Astrocyte (in vitro differentiated cells and primary cell): ENCODE measurements around the gene COMMD10. TPM values are rescaled to one million over a fixed set of nuclear protein-coding genes. Genes with fewer than 3 reads are reported as not detected.

Experiments
- DNase-seq: peaks from one replicate; pipeline ENCODE4 v3.0.0-alpha.2; 2010; ENCODE audit warnings: low read depth
- FAIRE-seq: peaks from 2 replicates; lab custom pipeline; 2011; peaks lifted over from hg19 to GRCh38; lab: Jason Lieb, UNC
- H2AFZ ChIP-seq: 2 replicates; pipeline ENCODE4 v1.6.0; 2012; ENCODE audit warnings: low read depth, low read length, inconsistent platforms
- H3K27ac ChIP-seq: 2 replicates; pipeline ENCODE4 v1.5.1; 2011; ENCODE audit warnings: low read depth, low read length, inconsistent platforms
- H3K27me3 ChIP-seq: 2 replicates; pipeline ENCODE4 v1.6.0; 2011; ENCODE audit warnings: low read length, inconsistent platforms; ENCODE audit not compliant: insufficient read depth
- H3K36me3 ChIP-seq: 2 replicates; pipeline ENCODE4 v1.5.1; 2011; ENCODE audit warnings: low read length, inconsistent platforms; ENCODE audit not compliant: insufficient read depth
- H3K4me1 ChIP-seq: 2 replicates; pipeline ENCODE4 v1.5.1; 2011; ENCODE audit warnings: low read length, inconsistent platforms; ENCODE audit not compliant: insufficient read depth
- H3K4me2 ChIP-seq: 2 replicates; pipeline ENCODE4 v1.6.0; 2012; ENCODE audit warnings: low read length, inconsistent platforms
- H3K4me3 ChIP-seq: 2 replicates; pipeline ENCODE4 v1.5.1; 2011; ENCODE audit warnings: low read depth, mild to moderate bottlenecking, low read length, inconsistent platforms; ENCODE audit not compliant: insufficient read depth
- H3K79me2 ChIP-seq: 2 replicates; pipeline ENCODE4 v1.6.0; 2012; ENCODE audit warnings: mild to moderate bottlenecking, low read length, inconsistent platforms; ENCODE audit not compliant: insufficient read depth
- H3K9ac ChIP-seq: 2 replicates; pipeline ENCODE4 v1.6.0; 2012; ENCODE audit warnings: mild to moderate bottlenecking, low read length, inconsistent platforms
- H3K9me3 ChIP-seq: 2 replicates; pipeline ENCODE4 v1.5.1; 2012; ENCODE audit warnings: low read depth, mild to moderate bottlenecking, low read length, inconsistent platforms; ENCODE audit not compliant: insufficient read depth
- H4K20me1 ChIP-seq: 2 replicates; pipeline ENCODE4 v1.6.0; 2012; ENCODE audit warnings: low read length, inconsistent platforms; ENCODE audit not compliant: insufficient read depth
- H3K27ac Mint-ChIP-seq: one replicate; pipeline ENCODE4 v1.8.0; 2021; ENCODE audit warnings: mild to moderate bottlenecking, mixed read lengths; ENCODE audit not compliant: unreplicated experiment
- H3K27me3 Mint-ChIP-seq: one replicate; pipeline ENCODE4 v1.8.0; 2021; ENCODE audit warnings: low read depth, mixed read lengths; ENCODE audit not compliant: unreplicated experiment
- H3K36me3 Mint-ChIP-seq: one replicate; pipeline ENCODE4 v1.8.0; 2021; ENCODE audit warnings: low read depth, mixed read lengths; ENCODE audit not compliant: unreplicated experiment
- H3K4me1 Mint-ChIP-seq: one replicate; pipeline ENCODE4 v1.8.0; 2021; ENCODE audit warnings: low read depth, mixed read lengths; ENCODE audit not compliant: unreplicated experiment
- H3K4me3 Mint-ChIP-seq: one replicate; pipeline ENCODE4 v1.8.0; 2021; ENCODE audit warnings: mild to moderate bottlenecking, moderate library complexity, mixed read lengths; ENCODE audit not compliant: unreplicated experiment
- H3K9me3 Mint-ChIP-seq: one replicate; pipeline ENCODE4 v1.8.0; 2021; ENCODE audit warnings: mild to moderate bottlenecking, mixed read lengths; ENCODE audit not compliant: unreplicated experiment
- EZH2 ChIP-seq: IDR thresholded peaks from 2 replicates; pipeline ENCODE4 v1.6.1; 2012; ENCODE audit warnings: mild to moderate bottlenecking, low read length, inconsistent platforms; ENCODE audit not compliant: insufficient read depth
- total RNA-seq: library from RNA; stranded (reverse); gene quantifications from 2 replicates; pipeline ENCODE4 v1.2.1, GENCODE V29; 2021
- TF ChIP-seq, protein P1 (sequence below): IDR thresholded peaks from 2 replicates; pipeline ENCODE4 v1.5.1; 2011; ENCODE audit warnings: low read depth, mild to moderate bottlenecking, inconsistent platforms, low read length, moderate library complexity; ENCODE audit not compliant: insufficient read depth

Gene COMMD10
- total RNA-seq, 1 donor from 2014 or later: 18.1 TPM

DNA sequence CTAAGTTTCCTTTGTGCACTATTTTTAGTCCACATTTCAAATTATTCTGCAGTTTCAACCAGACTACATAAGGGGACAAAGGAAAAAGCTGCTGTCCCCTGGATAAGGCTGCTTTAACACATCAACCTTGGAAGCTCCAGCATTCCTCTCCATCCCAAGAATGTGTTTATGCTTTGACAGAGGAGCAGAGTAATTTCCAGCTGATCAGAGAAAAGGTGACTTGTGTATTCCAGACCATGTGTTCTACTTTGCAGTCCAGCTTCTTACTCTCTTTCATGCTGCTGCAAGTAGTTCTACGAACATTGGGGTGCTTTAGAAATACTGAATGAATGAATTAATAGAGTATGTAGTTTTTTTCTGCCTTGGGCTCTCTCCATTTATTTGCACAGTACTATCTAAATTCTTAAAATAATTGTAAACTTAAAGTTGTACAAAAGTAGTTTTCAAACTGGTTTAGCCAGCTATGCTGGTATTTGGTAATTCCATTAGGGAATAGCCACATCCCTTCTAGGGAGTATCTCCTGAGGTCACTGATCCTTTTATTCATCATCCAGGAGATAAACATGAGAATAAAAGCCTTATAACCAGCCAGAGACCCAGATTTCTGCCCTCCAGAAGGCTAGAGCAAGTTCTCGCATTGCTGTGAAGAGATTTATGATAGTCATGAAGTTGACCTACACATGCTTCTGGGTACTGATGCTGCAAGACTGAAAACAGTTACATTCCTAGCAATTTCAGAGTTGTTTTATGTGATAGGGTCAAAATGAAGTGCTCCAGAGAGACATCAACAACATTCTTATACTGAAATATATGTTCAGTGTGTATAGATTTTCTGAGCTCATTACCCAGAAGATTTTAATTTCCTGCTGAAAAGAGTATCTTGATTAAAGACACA lies 215.2 kb downstream of the COMMD10 start:
- Mint-ChIP-seq H3K9me3 (no peaks in the 10 kb centered on the region), H3K4me3 (no peak overlapping the region), H3K4me1 (no peaks in the 10 kb centered on the region), H3K27me3 (no peaks in the 10 kb centered on the region), H3K27ac (no peak overlapping the region), H3K36me3 (peaks cover 12% of the 10 kb centered on the region)
- Histone ChIP-seq H3K4me2 (no peak overlapping the region), H3K27ac (no peak overlapping the region), H3K9ac (no peak overlapping the region), H3K36me3 (peaks cover 5% of the 10 kb centered on the region), H3K27me3 (no peaks in the 10 kb centered on the region), H4K20me1 (no peaks in the 10 kb centered on the region), H3K9me3 (no peaks in the 10 kb centered on the region), H3K79me2 (no peaks in the 10 kb centered on the region), H2AFZ (no peak overlapping the region), H3K4me1 (no peaks in the 10 kb centered on the region), H3K4me3 (no peak overlapping the region)
- FAIRE-seq (no peak), DNase-seq (no peak)
- TF ChIP-seq, protein P1, sequence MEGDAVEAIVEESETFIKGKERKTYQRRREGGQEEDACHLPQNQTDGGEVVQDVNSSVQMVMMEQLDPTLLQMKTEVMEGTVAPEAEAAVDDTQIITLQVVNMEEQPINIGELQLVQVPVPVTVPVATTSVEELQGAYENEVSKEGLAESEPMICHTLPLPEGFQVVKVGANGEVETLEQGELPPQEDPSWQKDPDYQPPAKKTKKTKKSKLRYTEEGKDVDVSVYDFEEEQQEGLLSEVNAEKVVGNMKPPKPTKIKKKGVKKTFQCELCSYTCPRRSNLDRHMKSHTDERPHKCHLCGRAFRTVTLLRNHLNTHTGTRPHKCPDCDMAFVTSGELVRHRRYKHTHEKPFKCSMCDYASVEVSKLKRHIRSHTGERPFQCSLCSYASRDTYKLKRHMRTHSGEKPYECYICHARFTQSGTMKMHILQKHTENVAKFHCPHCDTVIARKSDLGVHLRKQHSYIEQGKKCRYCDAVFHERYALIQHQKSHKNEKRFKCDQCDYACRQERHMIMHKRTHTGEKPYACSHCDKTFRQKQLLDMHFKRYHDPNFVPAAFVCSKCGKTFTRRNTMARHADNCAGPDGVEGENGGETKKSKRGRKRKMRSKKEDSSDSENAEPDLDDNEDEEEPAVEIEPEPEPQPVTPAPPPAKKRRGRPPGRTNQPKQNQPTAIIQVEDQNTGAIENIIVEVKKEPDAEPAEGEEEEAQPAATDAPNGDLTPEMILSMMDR: no peak
- TF ChIP-seq EZH2: no peak

DNA sequence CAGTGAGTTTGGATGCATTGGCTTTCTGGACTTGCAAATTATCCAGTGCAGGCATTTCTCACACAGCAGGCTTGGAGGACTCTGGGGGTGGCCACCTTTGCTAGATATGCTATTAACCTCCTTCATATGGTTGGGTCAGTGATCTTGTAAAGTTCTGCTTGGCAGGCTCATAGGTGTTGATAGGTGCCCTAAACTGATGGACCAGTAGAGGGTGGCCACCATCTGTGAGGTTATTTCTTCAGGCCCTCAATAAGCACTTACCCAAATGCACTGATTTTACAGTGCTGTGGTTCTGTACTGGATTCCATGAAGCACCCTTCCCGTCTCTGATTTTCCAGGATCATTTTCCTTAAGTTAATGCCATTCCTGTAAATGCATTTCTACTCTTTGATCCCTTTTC lies 216.3 kb downstream of the COMMD10 start:
- no peak overlapping the region for H3K4me3 Mint-ChIP-seq
- no peak overlapping the region for H3K9ac ChIP-seq
- H3K4me3 ChIP-seq: no peak overlapping the region
- no peak overlapping the region for H3K4me2 ChIP-seq
- no peaks in the 10 kb centered on the region for H3K27me3 ChIP-seq
- H3K4me1 ChIP-seq: no peaks in the 10 kb centered on the region
- peaks cover 17% of the 10 kb centered on the region for H3K36me3 Mint-ChIP-seq
- H3K27me3 Mint-ChIP-seq: no peaks in the 10 kb centered on the region
- H3K79me2 ChIP-seq: no peaks in the 10 kb centered on the region
- no peak overlapping the region for H2AFZ ChIP-seq
- no peak overlapping the region for H3K27ac Mint-ChIP-seq
- no peak for TF ChIP-seq EZH2
- TF ChIP-seq, protein P1: no peak
- no peaks in the 10 kb centered on the region for H4K20me1 ChIP-seq
- no peak overlapping the region for H3K27ac ChIP-seq
- peaks cover 5% of the 10 kb centered on the region for H3K36me3 ChIP-seq
- FAIRE-seq (no peak), DNase-seq (no peak)
- H3K9me3 ChIP-seq: no peaks in the 10 kb centered on the region
- no peaks in the 10 kb centered on the region for H3K4me1 Mint-ChIP-seq
- H3K9me3 Mint-ChIP-seq: no peaks in the 10 kb centered on the region

DNA sequence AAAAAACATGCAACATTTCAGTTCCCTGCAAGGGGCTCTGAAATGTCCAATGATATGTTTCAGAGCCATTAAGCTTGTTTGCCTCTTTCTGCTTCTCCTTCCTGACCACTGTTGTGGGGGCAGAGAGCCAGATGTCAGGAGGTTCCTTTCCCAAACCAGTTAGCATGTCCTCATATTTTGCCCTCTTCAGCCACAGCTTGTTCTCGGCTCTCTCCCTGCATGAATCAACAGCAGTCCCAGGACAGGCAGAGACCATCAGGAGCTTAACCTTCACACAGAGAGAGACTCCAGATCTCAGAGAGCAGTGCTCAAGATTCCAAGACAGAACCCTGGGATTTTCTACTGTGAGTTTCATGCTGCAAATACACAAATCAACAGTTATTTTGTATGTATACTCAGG lies 218.5 kb downstream of the COMMD10 start:
- H3K4me3 ChIP-seq: no peak overlapping the region
- TF ChIP-seq, protein P1: no peak
- TF ChIP-seq EZH2: no peak
- peaks cover 2% of the 10 kb centered on the region for H3K36me3 ChIP-seq
- H3K9ac ChIP-seq: no peak overlapping the region
- no peaks in the 10 kb centered on the region for H3K4me1 ChIP-seq
- Mint-ChIP-seq H3K27ac (no peak overlapping the region), H3K4me3 (no peak overlapping the region), H3K9me3 (peaks cover 4% of the 10 kb centered on the region), H3K4me1 (no peaks in the 10 kb centered on the region), H3K36me3 (peaks cover 25% of the 10 kb centered on the region), H3K27me3 (no peaks in the 10 kb centered on the region)
- H3K27me3 ChIP-seq: no peaks in the 10 kb centered on the region
- FAIRE-seq (no peak), DNase-seq (no peak)
- H3K27ac ChIP-seq: no peak overlapping the region
- no peak overlapping the region for H3K4me2 ChIP-seq
- H4K20me1 ChIP-seq: no peaks in the 10 kb centered on the region
- peaks cover 3% of the 10 kb centered on the region for H3K9me3 ChIP-seq
- H2AFZ ChIP-seq: no peak overlapping the region
- no peaks in the 10 kb centered on the region for H3K79me2 ChIP-seq
